Measurements from ENCODE around the gene NRF1.

The NRF1 gene

DNA sequence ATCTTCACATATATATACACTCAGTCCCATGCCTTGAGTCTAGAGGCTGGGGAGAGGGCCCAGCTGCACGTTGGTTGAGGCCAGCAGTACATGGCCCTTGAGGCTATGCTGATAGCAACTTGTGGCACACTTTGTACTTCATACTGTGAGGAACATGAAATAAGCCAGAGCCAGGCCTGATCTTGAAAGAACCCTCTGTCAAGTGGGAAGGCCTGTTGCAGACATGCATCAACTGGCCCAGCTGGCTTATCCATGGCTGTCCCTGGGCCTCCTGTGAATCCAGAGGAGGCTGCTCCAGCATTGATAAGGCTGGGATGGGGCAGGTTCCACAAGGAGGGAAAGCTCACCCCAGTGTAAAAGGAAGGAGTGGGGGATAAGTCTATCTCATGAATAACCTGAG, 140.4 kb downstream of the NRF1 start:
- TF ChIP-seq TAF1 (IDR thresholded peaks at IDR 0.05; ENCODE audit: borderline replicate concordance, insufficient read depth, low read length) (no peak), SIN3A (IDR thresholded peaks at IDR 0.05; ENCODE audit: borderline replicate concordance, insufficient read depth, low read length) (no peak), FOXP2 (optimal IDR thresholded peaks at IDR 0.05; ENCODE audit: borderline replicate concordance, extremely low read depth, extremely low read length, insufficient read depth) (no peak), POLR2AphosphoS5 (IDR thresholded peaks at IDR 0.05; ENCODE audit: low read depth, low read length) (no peak)
- TF ChIP-seq, protein P1, sequence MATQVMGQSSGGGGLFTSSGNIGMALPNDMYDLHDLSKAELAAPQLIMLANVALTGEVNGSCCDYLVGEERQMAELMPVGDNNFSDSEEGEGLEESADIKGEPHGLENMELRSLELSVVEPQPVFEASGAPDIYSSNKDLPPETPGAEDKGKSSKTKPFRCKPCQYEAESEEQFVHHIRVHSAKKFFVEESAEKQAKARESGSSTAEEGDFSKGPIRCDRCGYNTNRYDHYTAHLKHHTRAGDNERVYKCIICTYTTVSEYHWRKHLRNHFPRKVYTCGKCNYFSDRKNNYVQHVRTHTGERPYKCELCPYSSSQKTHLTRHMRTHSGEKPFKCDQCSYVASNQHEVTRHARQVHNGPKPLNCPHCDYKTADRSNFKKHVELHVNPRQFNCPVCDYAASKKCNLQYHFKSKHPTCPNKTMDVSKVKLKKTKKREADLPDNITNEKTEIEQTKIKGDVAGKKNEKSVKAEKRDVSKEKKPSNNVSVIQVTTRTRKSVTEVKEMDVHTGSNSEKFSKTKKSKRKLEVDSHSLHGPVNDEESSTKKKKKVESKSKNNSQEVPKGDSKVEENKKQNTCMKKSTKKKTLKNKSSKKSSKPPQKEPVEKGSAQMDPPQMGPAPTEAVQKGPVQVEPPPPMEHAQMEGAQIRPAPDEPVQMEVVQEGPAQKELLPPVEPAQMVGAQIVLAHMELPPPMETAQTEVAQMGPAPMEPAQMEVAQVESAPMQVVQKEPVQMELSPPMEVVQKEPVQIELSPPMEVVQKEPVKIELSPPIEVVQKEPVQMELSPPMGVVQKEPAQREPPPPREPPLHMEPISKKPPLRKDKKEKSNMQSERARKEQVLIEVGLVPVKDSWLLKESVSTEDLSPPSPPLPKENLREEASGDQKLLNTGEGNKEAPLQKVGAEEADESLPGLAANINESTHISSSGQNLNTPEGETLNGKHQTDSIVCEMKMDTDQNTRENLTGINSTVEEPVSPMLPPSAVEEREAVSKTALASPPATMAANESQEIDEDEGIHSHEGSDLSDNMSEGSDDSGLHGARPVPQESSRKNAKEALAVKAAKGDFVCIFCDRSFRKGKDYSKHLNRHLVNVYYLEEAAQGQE (IDR thresholded peaks at IDR 0.05; ENCODE audit: insufficient read depth in 1 of 2, low read depth in 2 of 2, low read length in 2 of 2), result no peak

DNA sequence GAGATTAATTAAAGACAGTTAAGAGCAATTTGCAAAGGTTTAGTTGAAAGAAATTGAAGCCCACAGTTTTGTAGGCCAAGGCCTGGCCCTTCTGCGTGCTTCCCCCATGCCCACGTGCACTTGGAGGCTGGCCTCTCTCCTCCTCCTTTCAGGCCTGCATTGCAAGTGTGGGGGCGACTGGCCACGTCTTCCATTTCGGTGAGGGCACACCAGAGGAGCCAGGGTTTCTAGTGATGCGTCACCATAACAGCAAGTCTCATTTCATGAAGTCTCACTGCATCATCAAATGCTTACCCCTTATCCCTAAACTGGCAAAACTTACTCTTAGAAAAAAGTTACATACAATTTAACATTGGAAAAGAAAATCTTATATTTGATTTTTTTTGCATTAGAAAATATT, 141.2 kb downstream of the NRF1 start:
- TF ChIP-seq, protein P1 (IDR thresholded peaks at IDR 0.05; ENCODE audit: insufficient read depth in 1 of 2, low read depth in 2 of 2, low read length in 2 of 2), result no peak
- TF ChIP-seq SIN3A (IDR thresholded peaks at IDR 0.05; ENCODE audit: borderline replicate concordance, insufficient read depth, low read length), result no peak
- no peak for TF ChIP-seq FOXP2 (optimal IDR thresholded peaks at IDR 0.05; ENCODE audit: borderline replicate concordance, extremely low read depth, extremely low read length, insufficient read depth)
- TF ChIP-seq POLR2AphosphoS5 (IDR thresholded peaks at IDR 0.05; ENCODE audit: low read depth, low read length), result no peak
- TF ChIP-seq TAF1 (IDR thresholded peaks at IDR 0.05; ENCODE audit: borderline replicate concordance, insufficient read depth, low read length), result no peak

DNA sequence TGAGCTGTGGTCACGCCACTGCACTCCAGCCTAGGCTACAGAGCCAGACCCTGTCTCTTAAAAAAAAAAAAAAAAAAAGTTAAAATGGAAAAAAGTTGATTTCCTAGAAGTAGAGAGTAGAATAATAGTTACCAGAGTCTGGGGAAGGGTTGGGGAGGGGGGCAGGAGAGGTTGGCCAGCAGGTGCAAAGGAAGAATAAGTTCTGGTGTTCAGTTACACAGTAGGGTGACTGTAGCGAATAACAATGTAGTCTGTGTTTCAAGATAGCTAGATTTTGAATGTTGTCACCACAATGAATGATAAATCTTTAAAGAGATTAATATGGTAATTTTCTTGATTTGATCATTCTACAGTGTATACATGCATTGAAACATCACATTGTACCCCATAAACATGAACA, 142.9 kb downstream of the NRF1 start:
- TF ChIP-seq SIN3A (IDR thresholded peaks at IDR 0.05; ENCODE audit: borderline replicate concordance, insufficient read depth, low read length), result no peak
- no peak for TF ChIP-seq TAF1 (IDR thresholded peaks at IDR 0.05; ENCODE audit: borderline replicate concordance, insufficient read depth, low read length)

DNA sequence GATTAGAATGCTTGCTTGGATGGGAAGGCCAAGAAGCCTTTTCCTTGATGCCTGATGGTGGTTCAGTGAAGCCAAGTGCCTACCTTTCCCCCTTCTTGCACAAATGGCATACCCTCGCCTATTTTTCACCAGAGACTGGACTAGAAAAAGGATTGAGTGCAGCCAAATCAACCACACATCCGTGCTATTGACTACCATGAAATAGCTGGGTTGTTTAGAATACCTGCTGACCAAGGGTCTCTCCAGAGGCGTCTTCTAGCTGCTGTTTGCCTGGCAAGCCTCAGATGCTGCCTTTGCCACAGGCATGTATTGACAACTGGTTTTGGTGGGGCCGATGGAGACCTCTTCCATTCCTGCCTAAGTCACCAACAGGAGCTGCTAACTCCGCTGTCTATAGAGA, 146.5 kb downstream of the NRF1 start:
- TF ChIP-seq FOXP2 (optimal IDR thresholded peaks at IDR 0.05; ENCODE audit: borderline replicate concordance, extremely low read depth, extremely low read length, insufficient read depth) (no peak), SIN3A (IDR thresholded peaks at IDR 0.05; ENCODE audit: borderline replicate concordance, insufficient read depth, low read length) (no peak), POLR2AphosphoS5 (IDR thresholded peaks at IDR 0.05; ENCODE audit: low read depth, low read length) (no peak), TAF1 (IDR thresholded peaks at IDR 0.05; ENCODE audit: borderline replicate concordance, insufficient read depth, low read length) (no peak)
- TF ChIP-seq, protein P1 (IDR thresholded peaks at IDR 0.05; ENCODE audit: insufficient read depth in 1 of 2, low read depth in 2 of 2, low read length in 2 of 2), result no peak

DNA sequence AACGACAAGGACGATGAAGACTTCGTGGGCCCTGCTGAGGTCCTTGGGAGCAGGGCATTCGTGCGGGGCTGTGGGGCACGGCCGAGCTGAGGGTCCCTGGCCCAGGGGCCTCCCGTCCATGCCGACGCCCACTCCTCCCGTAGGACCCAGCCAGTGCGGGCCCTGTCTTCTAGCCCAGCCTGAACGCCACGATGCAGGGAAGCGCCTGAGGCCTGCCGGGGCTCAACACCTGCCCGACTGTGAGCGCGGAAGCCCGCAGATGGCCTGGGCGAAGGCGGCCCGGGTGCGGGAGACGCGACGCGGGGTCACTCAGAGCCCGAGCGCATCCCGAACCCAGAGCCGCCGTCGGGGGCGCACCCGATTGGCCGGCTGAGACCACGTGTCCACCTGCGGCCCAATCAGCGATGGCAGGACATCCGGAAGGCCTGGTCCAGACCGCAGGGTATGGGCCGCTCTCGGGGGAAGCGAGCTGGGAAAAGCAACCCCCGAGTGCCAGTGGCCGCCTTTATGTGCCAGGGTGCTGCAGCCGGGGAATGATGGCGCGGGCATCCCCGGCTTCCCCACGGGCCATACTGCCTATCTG, 151.0 kb downstream of the NRF1 start:
- TF ChIP-seq SIN3A (IDR thresholded peaks at IDR 0.05; ENCODE audit: borderline replicate concordance, insufficient read depth, low read length), result no peak
- no peak for TF ChIP-seq TAF1 (IDR thresholded peaks at IDR 0.05; ENCODE audit: borderline replicate concordance, insufficient read depth, low read length)
- no peak for TF ChIP-seq POLR2AphosphoS5 (IDR thresholded peaks at IDR 0.05; ENCODE audit: low read depth, low read length)
- TF ChIP-seq FOXP2 (optimal IDR thresholded peaks at IDR 0.05; ENCODE audit: borderline replicate concordance, extremely low read depth, extremely low read length, insufficient read depth), result no peak
- TF ChIP-seq, protein P1 (IDR thresholded peaks at IDR 0.05; ENCODE audit: insufficient read depth in 1 of 2, low read depth in 2 of 2, low read length in 2 of 2), result no peak
